Spleen (tissue), 7 donors: ENCODE results near the gene TTC28.

Experiments
- CTCF ChIP-seq, 11 experiments: fragments of 200-600 bp in 7 of 11; fragments of 450-650 bp in 4 of 11; sonication (generic) in 4 of 11; IDR thresholded peaks in 8 of 11; conservative IDR thresholded peaks in 3 of 11; 1 replicate in 7 of 11; 2 replicates in 4 of 11; pipeline versions ENCODE4 v1.4.0 to v1.8.0; 2016 to 2021; ENCODE audit warnings: antibody characterized with exemption in 11 of 11, inconsistent platforms in 4 of 11, mild to moderate bottlenecking in 1 of 11
- POLR2A ChIP-seq, 3 donors: fragments of 450-650 bp; IDR thresholded peaks; one replicate each; pipeline ENCODE4 v1.5.1; 2017; ENCODE audit warnings: antibody characterized with exemption in 3 of 3, mild to moderate bottlenecking in 1 of 3
- POLR2AphosphoS5 ChIP-seq, 3 donors: sonication (generic); formaldehyde crosslinking; IDR thresholded peaks; one replicate each; pipeline ENCODE4 v1.5.1; 2017; ENCODE audit warnings: antibody characterized with exemption in 3 of 3
- donor health status: DM: no; HTN: no; CAD: no; lungs with moderate emphysema.
- donor health status: DM: no; HTN: no; CAD: no.
- donor health status: DM: no; HTN: no; CAD: no.

- TF ChIP-seq POLR2A (IDR thresholded peaks at IDR 0.05) (no peak), CTCF (IDR thresholded peaks at IDR 0.05 in 8 of 11, conservative IDR thresholded peaks at IDR 0.05 in 3 of 11) (no peak), POLR2AphosphoS5 (IDR thresholded peaks at IDR 0.05) (no peak)
Observed at GRCh38 chr22:28402539-28402938, 277.1 kb downstream of the TTC28 start.
